A549 (cell line): ENCODE data around the gene ANKRD39.

Experiments used
- BHLHE40 ChIP-seq: IDR thresholded peaks from 2 replicates; pipeline ENCODE4 v1.6.1; 2012; ENCODE audit warnings: low read depth, low read length, inconsistent platforms
- EP300 ChIP-seq, 2 experiments: fragments of >200 bp; sonication (Bioruptor Twin); formaldehyde crosslinking; IDR thresholded peaks; 2 replicates in 1 of 2; 3 replicates in 1 of 2; pipeline ENCODE4 v1.6.1; 2016 to 2017
- ESRRA ChIP-seq: fragments of 150-350 bp; IDR thresholded peaks from 2 replicates; pipeline ENCODE4 v1.6.1; 2014; ENCODE audit warnings: mild to moderate bottlenecking, low read length, borderline replicate concordance
- POLR2A ChIP-seq: IDR thresholded peaks from 2 replicates; pipeline ENCODE4 v1.6.1; 2012; ENCODE audit warnings: mild to moderate bottlenecking, low read length
- RCOR1 ChIP-seq: fragments of 150-350 bp; IDR thresholded peaks from 2 replicates; pipeline ENCODE4 v1.6.1; 2014; ENCODE audit warnings: antibody characterized with exemption, low read length, low read depth
- TF ChIP-seq, protein P1 (sequence below): fragments of >200 bp; sonication (Bioruptor Twin); formaldehyde crosslinking; IDR thresholded peaks from 3 replicates; pipeline ENCODE4 v1.5.1; 2016
- TF ChIP-seq, protein P2 (sequence below): fragments of 450-650 bp; IDR thresholded peaks from 2 replicates; pipeline ENCODE4 v1.6.1; 2014; ENCODE audit warnings: antibody characterized with exemption

DNA sequence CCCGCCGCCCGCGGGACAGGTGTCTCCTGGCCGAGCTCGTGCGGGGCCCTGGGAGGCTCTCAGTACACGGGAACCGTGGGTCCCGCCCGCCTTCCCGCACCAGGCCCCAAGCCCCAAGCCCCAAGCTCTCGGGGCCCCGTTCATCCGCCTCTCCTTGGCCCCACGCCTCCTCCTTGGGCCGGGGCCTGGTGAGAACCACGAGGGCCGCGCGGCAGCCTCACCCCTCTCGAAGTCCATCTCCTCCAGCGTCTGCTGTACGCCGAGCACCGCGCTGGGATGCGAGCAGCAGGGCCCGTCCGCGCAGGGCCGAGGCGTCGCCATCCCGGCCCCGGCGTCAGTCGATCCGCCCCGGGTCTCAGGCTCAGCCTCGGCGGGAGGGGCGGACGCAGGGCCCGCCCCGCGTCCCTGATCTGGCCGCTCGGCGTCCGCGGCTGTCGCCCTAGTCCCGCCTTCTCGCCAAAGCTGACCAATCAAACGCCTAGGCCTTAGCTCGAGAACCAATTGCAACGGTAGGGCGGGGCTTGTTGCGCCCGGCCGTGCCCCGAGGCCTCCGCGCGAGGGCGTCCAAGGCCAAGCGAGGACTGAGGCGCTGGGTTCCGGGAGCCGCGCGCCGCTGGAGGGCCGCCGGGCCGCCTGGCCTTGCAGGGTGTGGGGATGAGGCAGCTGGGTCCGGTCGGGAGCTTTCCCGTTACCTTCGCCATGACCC, at the start of gene ANKRD39:
- TF ChIP-seq POLR2A (peak; percentile 99), ESRRA (no peak), EP300 (IDR thresholded peaks at IDR 0.05) (no peak), BHLHE40 (no peak), RCOR1 (no peak)
- TF ChIP-seq, protein P1, sequence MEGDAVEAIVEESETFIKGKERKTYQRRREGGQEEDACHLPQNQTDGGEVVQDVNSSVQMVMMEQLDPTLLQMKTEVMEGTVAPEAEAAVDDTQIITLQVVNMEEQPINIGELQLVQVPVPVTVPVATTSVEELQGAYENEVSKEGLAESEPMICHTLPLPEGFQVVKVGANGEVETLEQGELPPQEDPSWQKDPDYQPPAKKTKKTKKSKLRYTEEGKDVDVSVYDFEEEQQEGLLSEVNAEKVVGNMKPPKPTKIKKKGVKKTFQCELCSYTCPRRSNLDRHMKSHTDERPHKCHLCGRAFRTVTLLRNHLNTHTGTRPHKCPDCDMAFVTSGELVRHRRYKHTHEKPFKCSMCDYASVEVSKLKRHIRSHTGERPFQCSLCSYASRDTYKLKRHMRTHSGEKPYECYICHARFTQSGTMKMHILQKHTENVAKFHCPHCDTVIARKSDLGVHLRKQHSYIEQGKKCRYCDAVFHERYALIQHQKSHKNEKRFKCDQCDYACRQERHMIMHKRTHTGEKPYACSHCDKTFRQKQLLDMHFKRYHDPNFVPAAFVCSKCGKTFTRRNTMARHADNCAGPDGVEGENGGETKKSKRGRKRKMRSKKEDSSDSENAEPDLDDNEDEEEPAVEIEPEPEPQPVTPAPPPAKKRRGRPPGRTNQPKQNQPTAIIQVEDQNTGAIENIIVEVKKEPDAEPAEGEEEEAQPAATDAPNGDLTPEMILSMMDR = peak; percentile 80
- TF ChIP-seq, protein P2, sequence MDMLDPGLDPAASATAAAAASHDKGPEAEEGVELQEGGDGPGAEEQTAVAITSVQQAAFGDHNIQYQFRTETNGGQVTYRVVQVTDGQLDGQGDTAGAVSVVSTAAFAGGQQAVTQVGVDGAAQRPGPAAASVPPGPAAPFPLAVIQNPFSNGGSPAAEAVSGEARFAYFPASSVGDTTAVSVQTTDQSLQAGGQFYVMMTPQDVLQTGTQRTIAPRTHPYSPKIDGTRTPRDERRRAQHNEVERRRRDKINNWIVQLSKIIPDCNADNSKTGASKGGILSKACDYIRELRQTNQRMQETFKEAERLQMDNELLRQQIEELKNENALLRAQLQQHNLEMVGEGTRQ = no peak
